Gastroesophageal sphincter (tissue), 3 donors: Measurements from ENCODE around the gene CELSR2.

ENCODE experiments used
- CTCF ChIP-seq, 4 experiments: fragments of 200-600 bp in 2 of 4; fragments of 450-650 bp in 2 of 4; sonication (generic) in 1 of 4; IDR thresholded peaks; one replicate each; pipeline ENCODE4 v1.5.1; 2017 to 2019; ENCODE audit warnings: antibody characterized with exemption in 4 of 4, mild to moderate bottlenecking in 2 of 4, moderate library complexity in 2 of 4
- POLR2A ChIP-seq, 2 donors: fragments of 450-650 bp; IDR thresholded peaks; one replicate each; pipeline ENCODE4 v1.6.1; 2017; ENCODE audit warnings: antibody characterized with exemption in 2 of 2, mild to moderate bottlenecking in 2 of 2, moderate library complexity in 1 of 2
- POLR2AphosphoS5 ChIP-seq: sonication (generic); formaldehyde crosslinking; IDR thresholded peaks from one replicate; pipeline ENCODE4 v1.6.1; 2017; ENCODE audit warnings: antibody characterized with exemption

- TF ChIP-seq CTCF (IDR thresholded peaks at IDR 0.05) = no peak
- TF ChIP-seq POLR2AphosphoS5 = no peak
- TF ChIP-seq POLR2A (IDR thresholded peaks at IDR 0.05) = no peak
Measured at GRCh38 chr1:109315288-109315687, 65.9 kb downstream of the CELSR2 start.
